Stimulated activated CD4-positive, alpha-beta T cell treated with anti-CD3 and anti-CD28 coated beads, TNF-alpha, amount 100 ng/mL, for 1 hour (primary cell): ENCODE results near the gene NUBP2.

Experiments
- DNase-seq, 3 donors: peaks; one replicate each; pipeline ENCODE4 v3.0.0-alpha.2; 2020; ENCODE audit warnings: low read depth in 3 of 3, low spot score in 1 of 3

The NUBP2 gene

DNA sequence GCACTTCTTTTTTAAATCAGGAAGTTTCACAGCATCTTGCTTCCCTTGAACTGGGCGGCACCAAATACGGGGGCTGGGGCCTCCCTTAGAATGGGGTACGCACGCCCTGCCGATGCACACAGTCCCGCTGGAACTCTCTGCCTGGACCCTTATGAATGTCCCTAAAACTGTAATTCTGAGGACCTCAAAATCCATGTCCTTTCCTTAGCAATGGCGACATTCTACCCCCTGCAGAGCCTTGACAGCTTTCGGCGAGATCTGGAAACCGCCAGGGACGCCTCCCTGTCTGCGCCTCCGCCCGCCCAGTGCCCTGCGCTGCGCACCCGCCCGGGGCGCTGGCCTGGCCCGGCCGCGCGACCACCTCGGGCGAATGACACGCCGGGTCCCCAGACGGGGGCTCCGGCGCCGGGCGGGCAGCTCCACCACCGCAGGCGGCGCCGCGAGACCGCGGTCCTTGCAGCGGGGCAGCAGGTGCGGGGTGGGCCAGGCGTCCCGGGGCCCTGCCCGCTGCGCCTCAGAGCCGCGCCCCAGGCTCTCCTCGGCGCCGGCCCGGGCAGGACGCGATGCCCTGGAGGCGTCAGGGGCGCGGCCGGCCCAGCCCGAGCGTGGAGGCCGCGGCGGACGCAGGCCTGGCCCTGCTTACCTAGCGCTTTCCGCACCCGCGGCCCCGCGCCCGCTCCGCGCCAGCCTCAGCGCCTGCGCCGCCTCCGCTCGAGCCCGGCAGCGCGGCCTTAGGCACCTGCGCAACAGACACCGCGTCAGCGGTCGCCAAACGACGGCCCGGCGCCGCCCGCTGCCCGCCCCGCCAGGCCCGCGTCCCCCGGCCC, 43.3 kb downstream of the NUBP2 start:
- DNase-seq = peak in 2 of 3 donors; percentile 21 to 53

DNA sequence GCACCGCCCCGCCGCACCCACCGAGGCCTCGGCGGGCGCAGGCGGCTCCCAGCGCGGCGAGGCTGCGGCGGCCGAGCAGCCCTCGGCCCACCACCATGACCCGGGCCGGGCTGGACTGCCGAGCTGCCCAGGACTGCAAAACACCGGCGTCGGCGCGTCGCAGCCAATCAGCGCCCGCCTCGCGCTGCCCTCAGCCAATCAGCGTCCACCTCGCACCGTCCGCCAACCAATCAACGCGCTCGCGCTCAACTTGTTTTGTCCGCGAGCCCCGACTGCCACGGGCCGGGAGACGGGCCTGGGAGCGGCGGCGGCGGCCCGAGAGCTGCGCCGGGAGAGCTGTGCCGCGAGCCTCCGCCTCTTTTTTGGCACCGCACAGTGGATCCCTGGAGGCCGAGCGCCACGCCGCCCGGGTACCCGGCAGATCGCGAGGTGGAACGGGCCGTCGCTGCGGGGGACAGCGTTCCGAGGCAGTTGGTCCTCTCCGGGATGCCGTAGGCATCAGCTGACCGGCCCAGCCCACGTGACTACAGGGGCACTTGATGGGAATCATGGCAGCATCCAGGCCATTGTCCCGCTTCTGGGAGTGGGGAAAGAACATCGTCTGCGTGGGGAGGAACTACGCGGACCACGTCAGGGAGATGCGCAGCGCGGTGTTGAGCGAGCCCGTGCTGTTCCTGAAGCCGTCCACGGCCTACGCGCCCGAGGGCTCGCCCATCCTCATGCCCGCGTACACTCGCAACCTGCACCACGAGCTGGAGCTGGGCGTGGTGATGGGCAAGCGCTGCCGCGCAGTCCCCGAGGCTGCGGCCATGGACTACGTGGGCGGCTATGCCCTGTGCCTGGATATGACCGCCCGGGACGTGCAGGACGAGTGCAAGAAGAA, 44.2 kb downstream of the NUBP2 start, which contains the start of the genes FAHD1 and HAGH:
Gene FAHD1, plus strand, starts transcription at position 516 of the 883 bp plus-strand sequence. Its CDS starts 33 bp downstream, at position 549.
Gene HAGH, minus strand, starts transcription at position 135 of the 883 bp plus-strand sequence. Its CDS starts 38 bp downstream, at position 97.
- DNase-seq = peak; percentile 77 to 85 (median 81)

GRCh38 chr16:1828645-1829410, 46.1 kb downstream of the NUBP2 start:
- DNase-seq = no peak

DNA sequence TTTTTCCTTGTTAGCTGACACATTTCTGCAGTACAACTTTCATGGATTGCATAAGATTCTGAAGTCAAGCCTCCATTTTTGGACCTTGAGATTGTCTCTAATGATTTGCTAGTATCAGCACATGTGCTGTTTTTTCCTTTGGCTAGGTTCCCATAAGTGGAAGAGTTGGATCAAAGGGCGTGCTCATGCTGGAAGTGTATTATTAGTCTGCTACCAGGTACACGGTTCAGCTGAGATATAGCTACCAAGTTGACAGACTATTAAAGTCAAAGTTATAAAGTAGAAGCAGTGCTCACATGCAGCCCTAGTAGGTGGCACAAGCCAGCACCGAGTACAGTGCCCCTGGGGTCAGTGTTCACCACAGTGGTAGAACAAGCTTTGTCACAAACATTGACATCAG, 47.5 kb downstream of the NUBP2 start:
- no peak for DNase-seq

DNA sequence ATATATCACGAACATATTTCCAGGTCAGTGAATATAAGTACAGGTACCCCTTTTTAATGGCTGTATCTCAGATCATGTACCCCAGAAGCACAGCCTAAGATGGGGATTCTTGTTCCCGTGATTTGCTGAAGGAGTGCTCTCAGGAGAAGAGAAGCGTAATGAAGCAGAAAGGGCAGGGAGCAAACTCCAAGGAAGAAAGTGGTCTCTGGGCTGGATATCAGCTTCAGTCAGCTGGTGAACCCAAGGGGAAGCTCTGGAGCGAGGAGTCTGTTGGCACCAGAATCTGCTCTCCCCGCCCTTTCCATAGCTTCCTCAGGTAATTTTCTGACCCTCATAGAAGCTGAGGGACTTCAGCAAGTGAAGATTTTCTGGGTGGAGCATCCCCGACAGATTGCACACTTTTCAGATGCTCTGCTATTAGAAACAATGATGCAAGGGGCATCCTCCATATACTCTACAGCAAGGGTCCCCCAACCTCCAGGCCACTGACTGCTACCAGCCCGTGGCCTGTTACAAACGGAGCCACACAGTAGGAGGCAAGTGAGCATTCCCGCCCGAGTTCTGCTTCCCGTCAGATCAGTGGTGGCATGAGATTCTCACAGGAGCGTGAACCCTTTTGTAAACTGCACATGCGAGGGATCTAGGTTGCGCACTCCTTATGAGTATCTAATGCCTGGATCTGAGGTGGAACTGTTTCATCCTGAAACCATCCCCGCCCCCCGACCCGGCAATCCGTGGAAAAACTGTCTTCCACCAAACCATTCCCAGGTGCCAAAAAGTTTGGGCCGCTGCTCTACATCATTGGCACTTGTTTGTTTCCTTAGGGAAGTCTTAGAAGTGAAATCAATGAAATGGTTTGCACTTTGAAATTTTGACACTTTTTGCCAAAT, 48.7 kb downstream of the NUBP2 start:
- no peak for DNase-seq

DNA sequence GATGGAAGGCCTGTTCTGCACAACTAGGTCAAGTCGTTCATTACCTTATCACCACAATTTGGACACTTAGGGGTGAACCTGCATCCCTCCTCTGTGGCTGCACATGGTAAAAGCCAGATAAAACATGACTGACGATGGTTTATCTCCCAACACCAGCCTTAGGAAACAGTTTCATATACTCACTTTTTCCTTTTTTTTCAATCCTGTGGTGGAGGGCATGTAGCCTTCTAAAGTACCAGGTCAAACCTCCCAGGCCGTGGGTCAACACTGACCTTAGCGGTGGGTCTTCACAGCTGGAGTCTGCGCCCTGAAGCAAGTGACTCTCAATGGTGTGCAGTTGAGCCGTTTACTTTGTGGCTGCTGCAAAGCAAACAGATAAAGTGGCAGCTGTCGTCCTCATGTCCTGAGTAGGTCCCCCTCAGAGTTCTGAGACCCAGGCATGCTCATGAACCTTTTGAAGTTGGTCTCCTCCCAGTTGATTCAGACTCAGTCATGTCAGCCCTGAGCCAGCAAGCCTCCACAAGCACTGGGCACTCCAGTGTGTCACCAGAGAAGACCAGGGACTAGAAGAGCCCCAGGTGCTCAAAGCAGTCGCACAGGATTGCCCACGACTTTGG, 50.2 kb downstream of the NUBP2 start:
- DNase-seq = no peak

DNA sequence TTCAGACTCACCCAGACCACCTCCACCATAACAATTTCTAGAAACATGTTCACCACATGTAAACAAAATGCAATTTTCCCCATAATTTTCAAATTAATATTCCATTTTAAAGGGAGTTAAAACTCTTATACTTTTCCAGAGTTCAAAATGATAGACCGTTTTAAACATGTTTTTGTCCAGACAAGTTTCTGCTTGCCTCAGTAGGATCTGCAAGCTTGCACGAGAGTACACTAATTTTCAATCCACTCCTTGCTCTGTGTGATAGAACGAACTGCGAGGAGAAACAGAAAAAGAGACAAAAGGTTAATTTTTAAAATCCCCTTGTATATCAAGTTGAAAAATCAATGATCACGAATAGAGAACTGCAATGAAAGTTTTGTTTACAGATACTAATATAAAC, 51.3 kb downstream of the NUBP2 start:
- DNase-seq = no peak
